ENCODE data around the gene OPCML.

Gene OPCML

GRCh38 chr11:133300666-133301065 lies 231.6 kb downstream of the OPCML start:
- POLR2A ChIA-PET (ENCODE audit: low non-redundant PET): no interaction called here
- CTCF ChIA-PET: no interaction called here
- TF ChIP-seq CTCF (conservative IDR thresholded peaks at IDR 0.05; ENCODE audit: low read depth): no peak
- DNase-seq (ENCODE audit: low spot score): no peak
- H3K27ac ChIP-seq: no peak overlapping the region

GRCh38 chr11:133291780-133292179 lies 240.5 kb downstream of the OPCML start:
- no peak overlapping the region for H3K27ac ChIP-seq
- ChIA-PET CTCF (interaction anchor here (0.6 kb wide), 1 partner anchor 157 kb away, joined by 4 read pairs; no protein-coding TSS in a partner anchor), POLR2A (ENCODE audit: low non-redundant PET) (no interaction called here)
- no peak for DNase-seq (ENCODE audit: low spot score)
- no peak for TF ChIP-seq CTCF (conservative IDR thresholded peaks at IDR 0.05; ENCODE audit: low read depth)

GRCh38 chr11:133285359-133285758 lies 246.9 kb downstream of the OPCML start:
- TF ChIP-seq CTCF (conservative IDR thresholded peaks at IDR 0.05; ENCODE audit: low read depth): no peak
- ChIA-PET CTCF (no interaction called here), POLR2A (ENCODE audit: low non-redundant PET) (no interaction called here)
- DNase-seq (ENCODE audit: low spot score): no peak
- no peak overlapping the region for H3K27ac ChIP-seq

GRCh38 chr11:133284156-133284555 lies 248.1 kb downstream of the OPCML start:
- CTCF ChIA-PET: interaction anchor here (0.5 kb wide), 1 partner anchor 24 kb away, joined by 3 read pairs; no protein-coding TSS in a partner anchor
- POLR2A ChIA-PET (ENCODE audit: low non-redundant PET): no interaction called here
- no peak for DNase-seq (ENCODE audit: low spot score)
- H3K27ac ChIP-seq: no peak overlapping the region
- no peak for TF ChIP-seq CTCF (conservative IDR thresholded peaks at IDR 0.05; ENCODE audit: low read depth)

- POLR2A ChIA-PET (ENCODE audit: low non-redundant PET): no interaction called here
- no peak for TF ChIP-seq CTCF (conservative IDR thresholded peaks at IDR 0.05; ENCODE audit: low read depth)
- no peak overlapping the region for H3K27ac ChIP-seq
- CTCF ChIA-PET: no interaction called here
- DNase-seq (ENCODE audit: low spot score): no peak
Measured at GRCh38 chr11:133277886-133278285, 254.4 kb downstream of the OPCML start.

- POLR2A ChIA-PET (ENCODE audit: low non-redundant PET): no interaction called here
- TF ChIP-seq CTCF (conservative IDR thresholded peaks at IDR 0.05; ENCODE audit: low read depth): no peak
- no peak overlapping the region for H3K27ac ChIP-seq
- DNase-seq (ENCODE audit: low spot score): no peak
- CTCF ChIA-PET: no interaction called here
Measured at GRCh38 chr11:133271871-133272776, 260.2 kb downstream of the OPCML start.
